Ammon's horn (tissue), 1 donor: ENCODE results near the gene GATM.
"Not testable (repeated sequence)": the region's sequence is repeated elsewhere in the genome, so short reads cannot be mapped to it uniquely, and the experiment has no call there.

Experiments used
- DNase-seq: peaks from one replicate; pipeline ENCODE4 v3.0.0-alpha.2; 2016; ENCODE audit warnings: low spot score

GATM gene

GRCh38 chr15:45387380-45388007, 9.2 kb upstream of the GATM start:
- DNase-seq = no peak

- DNase-seq = no peak
Measured at GRCh38 chr15:45386974-45387373, 8.6 kb upstream of the GATM start.

GRCh38 chr15:45386420-45386819, 8.1 kb upstream of the GATM start:
- peak; percentile 71 for DNase-seq

GRCh38 chr15:45385590-45385989, 7.2 kb upstream of the GATM start:
- DNase-seq = no peak

GRCh38 chr15:45384700-45385099, 6.4 kb upstream of the GATM start:
- DNase-seq = no peak

- DNase-seq = peak; percentile 45
Measured at GRCh38 chr15:45378913-45379262, 544 bp upstream of the GATM start.

GRCh38 chr15:45377609-45378148, 665 bp downstream of the GATM start:
- peak; percentile 72 for DNase-seq

- no peak for DNase-seq
Measured at GRCh38 chr15:45376967-45377608, 1.3 kb downstream of the GATM start.

GRCh38 chr15:45376300-45376928, 1.9 kb downstream of the GATM start:
- peak; percentile 72 for DNase-seq

GRCh38 chr15:45375836-45376235, 2.5 kb downstream of the GATM start:
- no peak for DNase-seq

GRCh38 chr15:45373976-45374375, 4.4 kb downstream of the GATM start:
- no peak for DNase-seq

GRCh38 chr15:45372041-45372995, 6.0 kb downstream of the GATM start:
- peak; percentile 96 for DNase-seq

- no peak for DNase-seq
Measured at GRCh38 chr15:45371546-45371945, 6.8 kb downstream of the GATM start.

- DNase-seq = not testable (repeated sequence)
Measured at GRCh38 chr15:45370042-45370441, 8.3 kb downstream of the GATM start.

GRCh38 chr15:45367222-45367621, 11.1 kb downstream of the GATM start:
- not testable (repeated sequence) for DNase-seq

- DNase-seq = no peak
Measured at GRCh38 chr15:45364271-45364670, 14.1 kb downstream of the GATM start.

GRCh38 chr15:45363801-45364200, 14.5 kb downstream of the GATM start:
- DNase-seq = no peak

GRCh38 chr15:45363334-45363733, 15.0 kb downstream of the GATM start:
- DNase-seq = no peak

GRCh38 chr15:45362419-45362818, 15.9 kb downstream of the GATM start:
- DNase-seq = no peak

GRCh38 chr15:45361878-45362277, 16.5 kb downstream of the GATM start:
- no peak for DNase-seq

- no peak for DNase-seq
Measured at GRCh38 chr15:45355860-45356259, 22.5 kb downstream of the GATM start.

- DNase-seq = no peak
Measured at GRCh38 chr15:45354711-45355110, 23.6 kb downstream of the GATM start.
